Astrocyte of the cerebellum (primary cell): ENCODE results near the gene CT47C1.

Source experiments
- DNase-seq: peaks from one replicate; pipeline ENCODE4 v3.0.0-alpha.2; 2011; ENCODE audit warnings: low read depth
- H3K4me3 ChIP-seq: 2 replicates; pipeline ENCODE4 v1.5.1; 2011; ENCODE audit warnings: mild to moderate bottlenecking, low read depth, low read length, moderate library complexity
- CTCF ChIP-seq: IDR thresholded peaks from 2 replicates; pipeline ENCODE4 v1.5.1; 2012; ENCODE audit warnings: low read length, low read depth, moderate library complexity, mild to moderate bottlenecking; ENCODE audit errors: missing control alignments
- in situ Hi-C: cut with HindIII; loops from 2 replicates; pipeline ENCODE4 v1.10.0; 2017; ENCODE audit warnings: low sequenced_read_pairs

The CT47C1 gene

DNA sequence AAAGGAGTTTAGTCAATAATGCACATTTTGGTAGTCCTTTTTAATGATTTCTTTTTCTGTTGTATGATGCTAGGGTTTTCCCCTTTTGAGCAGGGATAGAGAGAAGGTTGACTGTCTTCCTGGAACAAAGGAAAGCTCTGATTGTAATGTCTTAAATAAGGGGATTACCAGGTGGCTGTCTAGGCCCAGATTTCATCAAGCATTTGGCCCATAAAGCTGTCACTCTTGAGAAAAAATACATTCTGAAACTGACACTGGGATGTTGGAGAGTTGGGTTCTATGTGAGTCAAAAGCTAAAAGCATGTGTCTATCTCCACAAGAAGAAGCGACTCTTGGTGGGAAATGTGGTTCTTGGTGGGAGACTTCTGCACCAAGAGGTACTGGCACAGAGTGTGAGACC is 28.4 kb downstream of the CT47C1 start:
- in situ Hi-C loops = no loop called here
- no peak for TF ChIP-seq CTCF
- H3K4me3 ChIP-seq = no peak overlapping the region
- DNase-seq = no peak

- no peak overlapping the region for H3K4me3 ChIP-seq
- in situ Hi-C loops = no loop called here
- no peak for TF ChIP-seq CTCF
- DNase-seq = peak; percentile 28
Observed at GRCh38 chrX:119105826-119106225, 33.0 kb downstream of the CT47C1 start.

GRCh38 chrX:119107206-119107605 is 34.4 kb downstream of the CT47C1 start:
- TF ChIP-seq CTCF = no peak
- in situ Hi-C loops = no loop called here
- no peak for DNase-seq
- H3K4me3 ChIP-seq = no peak overlapping the region

DNA sequence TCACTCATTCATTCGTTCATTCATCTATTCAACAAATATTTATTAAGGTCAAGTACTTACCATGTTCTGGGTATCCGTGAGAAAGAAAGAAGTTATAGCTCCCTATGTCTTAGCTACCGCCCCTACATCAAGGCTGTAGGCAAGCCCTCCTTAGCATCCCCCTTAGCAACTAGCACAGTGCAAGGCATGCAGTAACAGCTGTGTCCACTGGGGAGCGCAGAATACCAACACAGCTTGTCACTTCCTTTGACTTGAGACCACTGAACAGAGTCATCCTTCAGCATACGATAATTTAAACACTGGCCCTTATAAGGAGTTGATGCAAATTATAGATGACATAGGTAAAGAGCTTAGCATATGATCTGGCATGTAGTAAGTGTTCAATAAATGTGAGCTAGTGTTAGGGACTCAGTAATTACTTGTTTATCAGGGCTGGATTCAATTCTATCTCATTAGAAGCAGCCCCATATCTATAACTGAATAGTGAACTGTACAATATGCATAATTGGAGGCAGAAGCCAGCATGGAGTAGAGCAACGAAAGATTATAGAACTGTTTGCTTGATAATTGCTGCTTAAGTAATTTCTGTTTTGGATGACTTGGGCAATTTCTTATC is 46.1 kb downstream of the CT47C1 start:
- in situ Hi-C loops = no loop called here
- peak; percentile 28 for DNase-seq
- TF ChIP-seq CTCF = peak; percentile 86
- H3K4me3 ChIP-seq = no peak overlapping the region

- no peak overlapping the region for H3K4me3 ChIP-seq
- TF ChIP-seq CTCF = no peak
- in situ Hi-C loops = no loop called here
- DNase-seq = no peak
Observed at GRCh38 chrX:119121341-119121740, 48.5 kb downstream of the CT47C1 start.
